SK-N-SH (cell line): ENCODE results near the gene LIN37. TPM values are rescaled to one million over a fixed set of nuclear protein-coding genes. Genes with fewer than 3 reads are reported as not detected.

Experiments used
- CTCF ChIA-PET: fragments of 300-600, 350-600 bp; formaldehyde crosslinking; extraction: SDS; loops from one replicate; lab custom pipeline; 2021; lab: Yijun Ruan, JAX
- POLR2A ChIA-PET: fragments of 350-600 bp; sonication (Branson Sonifier 250); formaldehyde crosslinking; extraction: SDS; loops from one replicate; lab custom pipeline; 2020; ENCODE audit warnings: antibody characterized with exemption, inconsistent platforms; lab: Yijun Ruan, JAX
- DNase-seq: peaks from one replicate; pipeline ENCODE4 v3.0.0; 2012
- H2AFZ ChIP-seq: fragments of 200-600 bp; sonication (generic); 2 replicates; pipeline ENCODE4 v1.8.1; 2016; ENCODE audit warnings: antibody characterized with exemption, mild to moderate bottlenecking, low read depth
- H3F3A ChIP-seq: fragments of 200-600 bp; sonication (generic); replicated peaks from 2 replicates; pipeline ENCODE3; 2016; ENCODE audit warnings: antibody characterized with exemption, mild to moderate bottlenecking; ENCODE audit not compliant: insufficient read depth
- H3K27ac ChIP-seq, 2 experiments: fragments of 200-500 bp in 1 of 2; fragments of 200-600 bp in 1 of 2; sonication (Bioruptor generic) in 1 of 2; sonication (generic), shearing (Covaris generic) in 1 of 2; 2 replicates each; pipeline versions ENCODE4 v1.5.1 to v1.6.1; 2014 to 2016; ENCODE audit warnings: low read depth in 2 of 2, inconsistent platforms in 1 of 2, low read length in 1 of 2, mild to moderate bottlenecking in 1 of 2, mixed read lengths in 1 of 2
- H3K27me3 ChIP-seq: fragments of 200-600 bp; sonication (generic), shearing (Covaris generic); 2 replicates; pipeline ENCODE4 v1.6.1; 2016; ENCODE audit warnings: mixed run types; ENCODE audit not compliant: insufficient read depth
- H3K36me3 ChIP-seq, 2 experiments: fragments of 200-500 bp in 1 of 2; fragments of 200-600 bp in 1 of 2; sonication (Bioruptor generic) in 1 of 2; sonication (generic) in 1 of 2; replicated peaks in 1 of 2; 2 replicates each; pipeline versions ENCODE3 to v1.5.1; 2014 to 2016; ENCODE audit warnings: low read length in 1 of 2, mild to moderate bottlenecking in 1 of 2; ENCODE audit not compliant: insufficient read depth in 2 of 2, control insufficient read depth in 1 of 2
- H3K4me1 ChIP-seq, 2 experiments: fragments of 200-500 bp in 1 of 2; fragments of 200-600 bp in 1 of 2; sonication (Bioruptor generic) in 1 of 2; sonication (generic), shearing (Covaris generic) in 1 of 2; 2 replicates each; pipeline versions ENCODE4 v1.5.1 to v1.6.1; 2014 to 2016; ENCODE audit warnings: low read depth in 1 of 2, low read length in 1 of 2, mixed run types in 1 of 2; ENCODE audit not compliant: insufficient read depth in 2 of 2, control insufficient read depth in 1 of 2
- H3K4me2 ChIP-seq: fragments of 200-600 bp; sonication (generic), shearing (Covaris generic); 2 replicates; pipeline ENCODE4 v1.6.1; 2017; ENCODE audit warnings: mixed run types
- H3K4me3 ChIP-seq, 2 experiments: fragments of 200-500 bp in 1 of 2; fragments of 200-600 bp in 1 of 2; sonication (Bioruptor generic) in 1 of 2; sonication (generic), shearing (Covaris generic) in 1 of 2; 2 replicates each; pipeline versions ENCODE4 v1.5.1 to v1.8.1; 2014 to 2016; ENCODE audit warnings: low read depth in 2 of 2, inconsistent platforms in 1 of 2, low read length in 1 of 2, mild to moderate bottlenecking in 1 of 2, mixed read lengths in 1 of 2, moderate library complexity in 1 of 2
- H3K79me2 ChIP-seq: fragments of 200-600 bp; sonication (generic); 2 replicates; pipeline ENCODE4 v1.8.1; 2017; ENCODE audit warnings: mild to moderate bottlenecking; ENCODE audit not compliant: insufficient read depth
- H3K9ac ChIP-seq: fragments of 200-600 bp; sonication (generic); 2 replicates; pipeline ENCODE4 v1.6.1; 2017; ENCODE audit warnings: mixed run types
- H3K9me2 ChIP-seq: fragments of 200-600 bp; sonication (generic); 2 replicates; pipeline ENCODE4 v1.6.1; 2017; ENCODE audit warnings: mixed run types
- H3K9me3 ChIP-seq: fragments of 200-600 bp; sonication (generic); 2 replicates; pipeline ENCODE4 v1.6.1; 2017; ENCODE audit warnings: mixed run types, mild to moderate bottlenecking, moderate library complexity
- H4K20me1 ChIP-seq: fragments of 200-600 bp; sonication (generic); 2 replicates; pipeline ENCODE4 v1.6.1; 2017; ENCODE audit warnings: mild to moderate bottlenecking, mixed run types; ENCODE audit not compliant: insufficient read depth
- CHD2 ChIP-seq: fragments of 150-350 bp; IDR thresholded peaks from 2 replicates; pipeline ENCODE4 v1.6.1; 2018; ENCODE audit warnings: low read length; ENCODE audit not compliant: partially characterized antibody
- CTCF ChIP-seq: fragments of 200-600 bp; sonication (generic); IDR thresholded peaks from 2 replicates; pipeline ENCODE4 v1.6.1; 2017; ENCODE audit warnings: antibody characterized with exemption, mild to moderate bottlenecking, moderate library complexity
- ELF1 ChIP-seq: IDR thresholded peaks from 2 replicates; pipeline ENCODE4 v1.4.0; 2012
- EP300 ChIP-seq, 2 experiments: IDR thresholded peaks; 2 replicates each; pipeline versions ENCODE4 v1.4.0 to v1.6.1; 2012; ENCODE audit warnings: borderline replicate concordance in 1 of 2, low read depth in 1 of 2, low read length in 1 of 2
- EZH2phosphoT487 ChIP-seq: fragments of 200-600 bp; sonication (generic); IDR thresholded peaks from 2 replicates; pipeline ENCODE4 v1.6.1; 2017; ENCODE audit warnings: low read depth, mixed run types, mild to moderate bottlenecking, antibody characterized with exemption, moderate library complexity, borderline replicate concordance
- FOSL2 ChIP-seq: IDR thresholded peaks from 2 replicates; pipeline ENCODE4 v1.4.0; 2012; ENCODE audit warnings: low read depth, mild to moderate bottlenecking, moderate library complexity, borderline replicate concordance
- FOXJ3 ChIP-seq: sonication (generic); formaldehyde crosslinking; IDR thresholded peaks from 2 replicates; pipeline ENCODE4 v1.5.1; 2020; ENCODE audit warnings: mild to moderate bottlenecking, missing genetic modification reagents
- FOXM1 ChIP-seq: IDR thresholded peaks from 2 replicates; pipeline ENCODE4 v1.4.0; 2012; ENCODE audit warnings: low read depth, mild to moderate bottlenecking
- GATA2 ChIP-seq: sonication (generic); formaldehyde crosslinking; IDR thresholded peaks from 2 replicates; pipeline ENCODE4 v1.5.0; 2020; ENCODE audit warnings: mild to moderate bottlenecking, missing genetic modification reagents
- IRF3 ChIP-seq: fragments of 150-350 bp; IDR thresholded peaks from 2 replicates; pipeline ENCODE4 v1.6.1; 2016; ENCODE audit warnings: mild to moderate bottlenecking, low read depth, low read length
- JUND ChIP-seq: IDR thresholded peaks from 2 replicates; pipeline ENCODE4 v1.4.0; 2012
- MEF2A ChIP-seq: IDR thresholded peaks from 2 replicates; pipeline ENCODE4 v1.4.0; 2012; ENCODE audit warnings: low read depth, borderline replicate concordance
- MXI1 ChIP-seq: IDR thresholded peaks from 2 replicates; pipeline ENCODE4 v1.6.1; 2012; ENCODE audit warnings: mild to moderate bottlenecking, low read depth, low read length, improper control_type of control experiment
- NRF1 ChIP-seq: IDR thresholded peaks from 2 replicates; pipeline ENCODE4 v1.6.1; 2012; ENCODE audit warnings: low read depth, mild to moderate bottlenecking, low read length
- POLR2AphosphoS5 ChIP-seq: IDR thresholded peaks from 2 replicates; pipeline ENCODE4 v1.6.1; 2012; ENCODE audit warnings: low read depth, low read length
- RAD21 ChIP-seq: IDR thresholded peaks from 2 replicates; pipeline ENCODE4 v1.6.1; 2012; ENCODE audit warnings: mild to moderate bottlenecking, low read length
- RCOR1 ChIP-seq: fragments of 150-350 bp; IDR thresholded peaks from 2 replicates; pipeline ENCODE4 v1.6.1; 2017; ENCODE audit warnings: antibody characterized with exemption, low read length
- RXRA ChIP-seq: IDR thresholded peaks from 2 replicates; pipeline ENCODE4 v1.4.0; 2012; ENCODE audit warnings: low read depth, mild to moderate bottlenecking, borderline replicate concordance
- TCF12 ChIP-seq: IDR thresholded peaks from 2 replicates; pipeline ENCODE4 v1.4.0; 2012
- USF1 ChIP-seq: IDR thresholded peaks from 2 replicates; pipeline ENCODE4 v1.4.0; 2012; ENCODE audit warnings: low read depth, borderline replicate concordance
- YY1 ChIP-seq: IDR thresholded peaks from 2 replicates; pipeline ENCODE4 v1.4.0; 2012; ENCODE audit warnings: low read depth, mild to moderate bottlenecking
- WGBS: methylation state at CpG from one replicate; pipeline ENCODE4 v1.1.6; 2017; ENCODE audit warnings: low lambda C conversion rate; 5-methylcytosine and 5-hydroxymethylcytosine counted together
- polyA plus RNA-seq, 3 experiments: library from polyadenylated mRNA; depleted of rRNA; stranded (reverse); fragments of >200 nt; gene quantifications; 2 replicates each; pipeline ENCODE4 v1.2.3, GENCODE V29; 2012

The LIN37 gene
- polyA plus RNA-seq, 1 of the 3 experiments (the other 2 are of a cell fraction), result 21.1 TPM

GRCh38 chr19:35750167-35750566 lies 1.8 kb downstream of the LIN37 start (continued):
- TF ChIP-seq EP300 (IDR thresholded peaks at IDR 0.05; ENCODE audit: borderline replicate concordance in 1 of 2, low read depth in 1 of 2, low read length in 1 of 2) (no peak), TCF12 (no peak), ELF1 (no peak), POLR2AphosphoS5 (no peak), RXRA (no peak), FOXM1 (no peak)

DNA sequence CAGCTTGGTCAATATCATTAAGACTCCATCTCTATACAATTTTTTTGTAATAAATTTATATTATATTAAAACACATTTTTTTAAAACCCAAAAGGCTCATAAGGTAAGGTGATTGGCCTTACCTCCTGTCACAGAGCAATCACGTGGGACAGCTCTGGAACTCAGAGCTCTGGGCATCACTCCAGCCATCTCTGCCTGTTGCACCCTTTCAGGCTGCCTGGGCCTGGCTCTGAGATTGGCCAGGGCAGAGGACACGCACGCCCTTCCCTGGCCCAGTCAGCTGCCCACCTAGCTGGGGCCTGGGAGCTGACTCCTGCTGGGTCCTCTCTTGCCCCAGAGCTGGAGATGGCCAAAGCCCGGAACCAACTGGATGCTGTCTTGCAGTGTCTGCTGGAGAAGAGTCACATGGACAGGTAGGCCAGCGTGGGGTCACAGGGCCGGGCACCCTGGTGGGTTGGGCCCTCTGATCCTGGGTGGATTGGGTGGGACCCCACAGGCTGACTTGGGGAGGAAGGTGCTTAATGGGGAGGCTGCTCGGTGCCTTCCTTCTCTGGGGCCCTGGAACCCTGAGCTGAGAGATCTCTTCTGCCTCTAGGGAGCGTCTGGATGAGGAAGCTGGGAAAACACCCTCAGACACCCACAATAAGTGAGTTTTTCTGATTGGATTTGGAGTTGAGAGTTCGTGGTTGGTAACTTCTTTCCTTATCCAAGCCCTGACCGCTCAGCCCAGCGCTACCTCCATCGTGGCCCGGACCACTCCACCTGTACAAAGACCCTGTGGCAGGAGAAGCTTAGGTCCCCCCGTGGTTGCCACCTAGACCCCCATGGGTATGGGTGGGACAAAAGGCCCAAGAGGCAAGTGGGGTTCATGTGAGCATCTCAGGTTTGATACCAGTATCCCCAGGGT lies 3.7 kb downstream of the LIN37 start:
- Histone ChIP-seq H3K4me2 (no peak overlapping the region), H3F3A (peaks cover 11% of the 10 kb centered on the region), H3K9me2 (no peaks in the 10 kb centered on the region), H4K20me1 (no peaks in the 10 kb centered on the region), H3K4me3 (no peak overlapping the region), H3K4me1 (peaks cover 9 to 11% of the 10 kb centered on the region in 2 experiments; a peak in 3 of 4 replicates), H3K9me3 (no peaks in the 10 kb centered on the region), H3K27ac (no peak overlapping the region), H2AFZ (no peak overlapping the region), H3K36me3 (peaks cover 11 to 32% of the 10 kb centered on the region in 2 experiments), H3K27me3 (no peaks in the 10 kb centered on the region), H3K9ac (no peak overlapping the region), H3K79me2 (peaks cover 35% of the 10 kb centered on the region)
- DNase-seq, result no peak
- TF ChIP-seq FOSL2 (no peak), EP300 (IDR thresholded peaks at IDR 0.05; ENCODE audit: borderline replicate concordance in 1 of 2, low read depth in 1 of 2, low read length in 1 of 2) (no peak), EZH2phosphoT487 (no peak), JUND (no peak), MXI1 (no peak), RAD21 (no peak)
- CTCF ChIA-PET, result interaction anchor here (1.8 kb wide), 1 partner anchor 68 kb away, joined by 6 read pairs; no protein-coding TSS in a partner anchor
- POLR2A ChIA-PET, result no interaction called here
- WGBS, result 95% methylated on average over 12 of the region's 14 CpGs

GRCh38 chr19:35752746-35753350 lies 4.5 kb downstream of the LIN37 start:
- ChIA-PET CTCF (interaction anchor here (1.8 kb wide), 1 partner anchor 67 kb away, joined by 6 read pairs; no protein-coding TSS in a partner anchor), POLR2A (no interaction called here)
- no peaks in the 10 kb centered on the region for H3K27me3 ChIP-seq
- 93% methylated on average over 7 of the region's 20 CpGs for WGBS
- no peaks in the 10 kb centered on the region for H4K20me1 ChIP-seq
- H3K9me2 ChIP-seq, result no peaks in the 10 kb centered on the region
- no peak overlapping the region for H3K4me3 ChIP-seq
- no peak overlapping the region for H2AFZ ChIP-seq
- H3K79me2 ChIP-seq, result peaks cover 28% of the 10 kb centered on the region
- no peaks in the 10 kb centered on the region for H3K9me3 ChIP-seq
- peaks cover 9 to 15% of the 10 kb centered on the region in 2 experiments; a peak in 2 of 4 replicates for H3K4me1 ChIP-seq
- no peak overlapping the region for H3K9ac ChIP-seq
- H3K27ac ChIP-seq, result no peak overlapping the region
- peaks cover 11% of the 10 kb centered on the region for H3F3A ChIP-seq
- H3K36me3 ChIP-seq, result peaks cover 6 to 32% of the 10 kb centered on the region in 2 experiments
- no peak for DNase-seq
- H3K4me2 ChIP-seq, result no peak overlapping the region
- TF ChIP-seq FOXJ3 (no peak), RXRA (no peak), JUND (no peak), GATA2 (CRISPR knock-in tag) (no peak), RCOR1 (no peak), CHD2 (no peak), NRF1 (no peak), MXI1 (no peak), MEF2A (no peak), YY1 (no peak), ELF1 (no peak), IRF3 (no peak), EZH2phosphoT487 (no peak), CTCF (no peak), USF1 (no peak)
